H9 (cell line): Measurements from ENCODE around the gene ZNF652. TPM values are rescaled to one million over a fixed set of nuclear protein-coding genes. Genes with fewer than 3 reads are reported as not detected.

Source experiments
- DNase-seq: peaks from one replicate; pipeline ENCODE4 v3.0.0-alpha.2; 2017
- H2AFZ ChIP-seq: one replicate; pipeline ENCODE4 v1.6.1; 2013; ENCODE audit warnings: mild to moderate bottlenecking, low read length, control low read depth, moderate library complexity
- H2AK5ac ChIP-seq: 2 replicates; pipeline ENCODE4 v1.6.1; 2013; ENCODE audit warnings: low read length, control low read depth, mixed read lengths; ENCODE audit not compliant: insufficient read length
- H2BK120ac ChIP-seq: one replicate; pipeline ENCODE4 v1.6.1; 2013; ENCODE audit warnings: low read depth, mild to moderate bottlenecking, low read length, control low read depth, inconsistent platforms; ENCODE audit not compliant: poor library complexity, severe bottlenecking
- H2BK12ac ChIP-seq: 2 replicates; pipeline ENCODE4 v1.6.1; 2013; ENCODE audit warnings: low read length, control low read depth, mixed read lengths, low read depth; ENCODE audit not compliant: insufficient read length
- H2BK15ac ChIP-seq: 2 replicates; pipeline ENCODE4 v1.6.1; 2013; ENCODE audit warnings: low read depth, low read length, control low read depth
- H2BK20ac ChIP-seq: one replicate; pipeline ENCODE4 v1.6.1; 2013; ENCODE audit warnings: low read depth, mild to moderate bottlenecking, low read length, control low read depth, inconsistent platforms; ENCODE audit not compliant: poor library complexity, severe bottlenecking
- H2BK5ac ChIP-seq: 2 replicates; pipeline ENCODE4 v1.6.1; 2013; ENCODE audit warnings: low read length, control low read depth, mixed read lengths; ENCODE audit not compliant: insufficient read length
- H3K14ac ChIP-seq: 2 replicates; pipeline ENCODE4 v1.6.1; 2013; ENCODE audit warnings: low read length, control low read depth; ENCODE audit not compliant: insufficient read depth
- H3K18ac ChIP-seq: 2 replicates; pipeline ENCODE4 v1.6.1; 2013; ENCODE audit warnings: low read depth, mild to moderate bottlenecking, mixed read lengths, low read length, control low read depth; ENCODE audit not compliant: insufficient read length
- H3K23ac ChIP-seq: 2 replicates; pipeline ENCODE4 v1.6.1; 2013; ENCODE audit warnings: low read length, control low read depth, mixed read lengths, low read depth; ENCODE audit not compliant: insufficient read length
- H3K23me2 ChIP-seq: 2 replicates; pipeline ENCODE4 v1.6.1; 2013; ENCODE audit warnings: low read depth, mild to moderate bottlenecking, mixed read lengths, low read length, control low read depth; ENCODE audit not compliant: insufficient read length, poor library complexity, severe bottlenecking
- H3K27ac ChIP-seq: 2 replicates; pipeline ENCODE4 v1.5.1; 2013; ENCODE audit warnings: low read length, control low read depth, mixed read lengths, low read depth; ENCODE audit not compliant: insufficient read length
- H3K27me3 ChIP-seq: 2 replicates; pipeline ENCODE4 v1.6.1; 2013; ENCODE audit warnings: low read length, control low read depth, inconsistent platforms; ENCODE audit not compliant: insufficient read depth
- H3K4ac ChIP-seq: 2 replicates; pipeline ENCODE4 v1.6.1; 2013; ENCODE audit warnings: low read depth, mild to moderate bottlenecking, control low read depth, inconsistent platforms, low read length, moderate library complexity
- H3K4me1 ChIP-seq: 2 replicates; pipeline ENCODE4 v1.6.1; 2013; ENCODE audit warnings: low read length, control low read depth, inconsistent platforms; ENCODE audit not compliant: insufficient read depth
- H3K4me2 ChIP-seq: 2 replicates; pipeline ENCODE4 v1.6.1; 2013; ENCODE audit warnings: low read length, control low read depth, mixed read lengths; ENCODE audit not compliant: insufficient read length, insufficient read depth
- H3K56ac ChIP-seq: 2 replicates; pipeline ENCODE4 v1.6.1; 2013; ENCODE audit warnings: low read depth, mild to moderate bottlenecking, mixed read lengths, low read length, control low read depth; ENCODE audit not compliant: insufficient read length
- H3K79me1 ChIP-seq: 2 replicates; pipeline ENCODE4 v1.6.1; 2013; ENCODE audit warnings: low read depth, mild to moderate bottlenecking, moderate library complexity, low read length, control low read depth, inconsistent platforms; ENCODE audit not compliant: insufficient read depth, poor library complexity, severe bottlenecking
- H3K79me2 ChIP-seq: 2 replicates; pipeline ENCODE4 v1.6.1; 2013; ENCODE audit warnings: low read length, control low read depth, inconsistent platforms; ENCODE audit not compliant: insufficient read depth
- H3K9ac ChIP-seq: 2 replicates; pipeline ENCODE4 v1.6.1; 2013; ENCODE audit warnings: low read length, control low read depth, mixed read lengths; ENCODE audit not compliant: insufficient read length; ENCODE audit errors: extremely low read depth
- H3K9me3 ChIP-seq: one replicate; pipeline ENCODE4 v1.6.1; 2013; ENCODE audit warnings: low read depth, low read length, inconsistent platforms; ENCODE audit not compliant: control insufficient read depth
- H3T11ph ChIP-seq: one replicate; pipeline ENCODE4 v1.6.1; 2013; ENCODE audit warnings: mild to moderate bottlenecking, low read length, control low read depth, inconsistent platforms
- H4K20me1 ChIP-seq: one replicate; pipeline ENCODE4 v1.6.1; 2013; ENCODE audit not compliant: control insufficient read depth, insufficient read length, insufficient read depth
- H4K5ac ChIP-seq: 2 replicates; pipeline ENCODE4 v1.6.1; 2013; ENCODE audit warnings: low read depth, mild to moderate bottlenecking, mixed read lengths, low read length, control low read depth; ENCODE audit not compliant: insufficient read length
- H4K8ac ChIP-seq: replicated peaks from 2 replicates; pipeline ENCODE4 v1.6.1; 2013; ENCODE audit warnings: low read length, control low read depth, mixed read lengths, low read depth; ENCODE audit not compliant: insufficient read length
- H4K91ac ChIP-seq: 2 replicates; pipeline ENCODE4 v1.6.1; 2013; ENCODE audit warnings: low read depth, mild to moderate bottlenecking, moderate library complexity, mixed read lengths, low read length, control low read depth; ENCODE audit not compliant: insufficient read length
- H3K27ac Mint-ChIP-seq, 3 experiments: 2 replicates in 2 of 3; 3 replicates in 1 of 3; pipeline ENCODE4 v1.8.0; 2020 to 2021; ENCODE audit warnings: mixed read lengths in 3 of 3, mild to moderate bottlenecking in 1 of 3, moderate library complexity in 1 of 3
- H3K27me3 Mint-ChIP-seq: 2 replicates; pipeline ENCODE4 v1.8.0; 2021; ENCODE audit warnings: low read depth, mild to moderate bottlenecking, moderate library complexity, mixed read lengths
- H3K36me3 Mint-ChIP-seq, 3 experiments: 2 replicates in 2 of 3; 3 replicates in 1 of 3; pipeline ENCODE4 v1.8.0; 2020 to 2021; ENCODE audit warnings: low read depth in 3 of 3, mixed read lengths in 3 of 3; ENCODE audit not compliant: insufficient read depth in 1 of 3
- H3K4me1 Mint-ChIP-seq, 2 experiments: 2 replicates each; pipeline ENCODE4 v1.8.0; 2020; ENCODE audit warnings: mixed read lengths in 2 of 2
- H3K4me3 Mint-ChIP-seq, 2 experiments: 2 replicates in 1 of 2; 3 replicates in 1 of 2; pipeline ENCODE4 v1.8.0; 2020 to 2021; ENCODE audit warnings: mild to moderate bottlenecking in 2 of 2, mixed read lengths in 2 of 2, moderate library complexity in 1 of 2
- H3K9me3 Mint-ChIP-seq, 2 experiments: 2 replicates in 1 of 2; 3 replicates in 1 of 2; pipeline ENCODE4 v1.8.0; 2020; ENCODE audit warnings: mild to moderate bottlenecking in 2 of 2, mixed read lengths in 2 of 2, moderate library complexity in 1 of 2
- total RNA-seq: library from RNA; stranded (reverse); gene quantifications from 2 replicates; pipeline ENCODE4 v1.2.1, GENCODE V29; 2021
- TF ChIP-seq, protein P1 (sequence below): fragments of 200-600 bp; sonication (generic); conservative IDR thresholded peaks from 3 replicates; pipeline ENCODE4 v1.8.0; 2021; ENCODE audit warnings: antibody characterized with exemption, mild to moderate bottlenecking

ZNF652 gene
- total RNA-seq, 1 experiment from 2014 or later: 33.6 TPM

DNA sequence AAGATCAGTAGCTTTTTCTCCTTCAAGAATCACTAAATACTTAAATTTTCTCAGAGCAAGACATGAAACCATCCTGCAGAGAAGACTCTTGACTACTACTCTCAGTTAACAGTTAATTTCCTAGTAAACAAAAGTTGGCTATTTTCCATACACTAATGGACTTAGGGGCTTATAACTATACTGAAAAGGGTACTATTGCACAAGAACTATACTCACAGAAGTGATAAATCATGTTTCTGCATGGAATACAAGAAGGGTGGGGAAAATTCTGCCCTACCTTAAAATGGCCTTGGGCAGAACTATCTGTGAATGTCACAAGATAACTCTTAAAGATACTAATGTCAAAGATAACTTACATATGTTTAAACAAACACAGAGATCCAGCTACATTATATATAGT lies 12.5 kb downstream of the ZNF652 start:
- H3K79me2 ChIP-seq: peaks cover 2% of the 10 kb centered on the region; the same call in 1 of the 2 replicates
- DNase-seq: no peak

More for the DNA sequence above, 12.5 kb downstream of the ZNF652 start:
- no peak overlapping the region for H3K4me3 Mint-ChIP-seq
- Histone ChIP-seq H4K8ac (no peak overlapping the region), H4K5ac (no peak overlapping the region), H3K23ac (no peak overlapping the region), H3K9me3 (no peaks in the 10 kb centered on the region), H3K56ac (no peak overlapping the region), H2BK120ac (no peak overlapping the region), H3K23me2 (no peaks in the 10 kb centered on the region), H4K20me1 (no peaks in the 10 kb centered on the region), H4K91ac (no peak overlapping the region), H2BK15ac (no peak overlapping the region), H3K14ac (no peak overlapping the region), H2AFZ (no peak overlapping the region), H3K4me1 (no peaks in the 10 kb centered on the region), H3K4ac (no peak overlapping the region), H3K4me2 (no peak overlapping the region), H3K27me3 (no peaks in the 10 kb centered on the region), H3T11ph (no peak overlapping the region), H3K18ac (no peak overlapping the region), H3K27ac (no peak overlapping the region), H3K9ac (no peak overlapping the region), H2BK20ac (no peak overlapping the region), H3K79me1 (peaks cover 7% of the 10 kb centered on the region), H2AK5ac (no peak overlapping the region), H2BK5ac (no peak overlapping the region), H2BK12ac (no peak overlapping the region)
- TF ChIP-seq, protein P1, sequence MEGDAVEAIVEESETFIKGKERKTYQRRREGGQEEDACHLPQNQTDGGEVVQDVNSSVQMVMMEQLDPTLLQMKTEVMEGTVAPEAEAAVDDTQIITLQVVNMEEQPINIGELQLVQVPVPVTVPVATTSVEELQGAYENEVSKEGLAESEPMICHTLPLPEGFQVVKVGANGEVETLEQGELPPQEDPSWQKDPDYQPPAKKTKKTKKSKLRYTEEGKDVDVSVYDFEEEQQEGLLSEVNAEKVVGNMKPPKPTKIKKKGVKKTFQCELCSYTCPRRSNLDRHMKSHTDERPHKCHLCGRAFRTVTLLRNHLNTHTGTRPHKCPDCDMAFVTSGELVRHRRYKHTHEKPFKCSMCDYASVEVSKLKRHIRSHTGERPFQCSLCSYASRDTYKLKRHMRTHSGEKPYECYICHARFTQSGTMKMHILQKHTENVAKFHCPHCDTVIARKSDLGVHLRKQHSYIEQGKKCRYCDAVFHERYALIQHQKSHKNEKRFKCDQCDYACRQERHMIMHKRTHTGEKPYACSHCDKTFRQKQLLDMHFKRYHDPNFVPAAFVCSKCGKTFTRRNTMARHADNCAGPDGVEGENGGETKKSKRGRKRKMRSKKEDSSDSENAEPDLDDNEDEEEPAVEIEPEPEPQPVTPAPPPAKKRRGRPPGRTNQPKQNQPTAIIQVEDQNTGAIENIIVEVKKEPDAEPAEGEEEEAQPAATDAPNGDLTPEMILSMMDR: no peak
- no peaks in the 10 kb centered on the region for H3K27me3 Mint-ChIP-seq
- no peak overlapping the region; a peak in 1 of 7 replicates for H3K27ac Mint-ChIP-seq
- peaks cover 0 to 4% of the 10 kb centered on the region in 2 experiments; a peak in 1 of 4 replicates for H3K4me1 Mint-ChIP-seq
- peaks cover 7 to 23% (median 13%) of the 10 kb centered on the region in 3 experiments; a peak in 6 of 7 replicates for H3K36me3 Mint-ChIP-seq
- H3K9me3 Mint-ChIP-seq: peaks cover 3 to 4% of the 10 kb centered on the region in 2 experiments; a peak in 2 of 5 replicates
